Lower leg skin (tissue), 3 donors: Measurements from ENCODE around the gene KCNQ2.

Experiments used
- POLR2A ChIP-seq, 2 donors: fragments of 450-650 bp; IDR thresholded peaks; one replicate each; pipeline ENCODE4 v1.6.1; 2016 to 2017; ENCODE audit warnings: antibody characterized with exemption in 2 of 2, mild to moderate bottlenecking in 1 of 2, moderate library complexity in 1 of 2
- TF ChIP-seq, protein P1 (sequence below), 3 donors: fragments of 450-650 bp; IDR thresholded peaks; one replicate each; pipeline ENCODE4 v1.5.1; 2016; ENCODE audit warnings: antibody characterized with exemption in 3 of 3, mild to moderate bottlenecking in 3 of 3, moderate library complexity in 2 of 3

DNA sequence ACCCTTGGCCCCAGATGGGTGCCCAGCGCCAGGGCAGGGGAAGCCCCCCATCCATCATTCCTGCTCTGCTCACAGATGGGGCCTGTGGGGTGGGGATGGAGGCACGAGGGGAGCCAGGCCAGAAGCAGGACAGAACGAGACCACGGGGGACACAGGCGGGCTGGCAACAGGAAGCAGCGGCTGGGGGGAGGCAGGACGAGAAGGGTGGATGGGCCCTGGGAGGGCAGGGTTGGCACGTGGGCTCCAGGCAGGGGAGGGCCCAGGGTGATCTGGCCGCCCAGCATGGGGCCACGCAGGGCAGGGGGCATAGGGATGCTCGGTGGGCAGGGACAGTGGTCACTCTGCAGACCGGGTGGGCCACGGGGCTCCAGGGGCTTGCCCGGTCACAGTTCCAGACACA is 41.6 kb downstream of the KCNQ2 start:
- TF ChIP-seq, protein P1, sequence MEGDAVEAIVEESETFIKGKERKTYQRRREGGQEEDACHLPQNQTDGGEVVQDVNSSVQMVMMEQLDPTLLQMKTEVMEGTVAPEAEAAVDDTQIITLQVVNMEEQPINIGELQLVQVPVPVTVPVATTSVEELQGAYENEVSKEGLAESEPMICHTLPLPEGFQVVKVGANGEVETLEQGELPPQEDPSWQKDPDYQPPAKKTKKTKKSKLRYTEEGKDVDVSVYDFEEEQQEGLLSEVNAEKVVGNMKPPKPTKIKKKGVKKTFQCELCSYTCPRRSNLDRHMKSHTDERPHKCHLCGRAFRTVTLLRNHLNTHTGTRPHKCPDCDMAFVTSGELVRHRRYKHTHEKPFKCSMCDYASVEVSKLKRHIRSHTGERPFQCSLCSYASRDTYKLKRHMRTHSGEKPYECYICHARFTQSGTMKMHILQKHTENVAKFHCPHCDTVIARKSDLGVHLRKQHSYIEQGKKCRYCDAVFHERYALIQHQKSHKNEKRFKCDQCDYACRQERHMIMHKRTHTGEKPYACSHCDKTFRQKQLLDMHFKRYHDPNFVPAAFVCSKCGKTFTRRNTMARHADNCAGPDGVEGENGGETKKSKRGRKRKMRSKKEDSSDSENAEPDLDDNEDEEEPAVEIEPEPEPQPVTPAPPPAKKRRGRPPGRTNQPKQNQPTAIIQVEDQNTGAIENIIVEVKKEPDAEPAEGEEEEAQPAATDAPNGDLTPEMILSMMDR (IDR thresholded peaks at IDR 0.05) = no peak
- no peak for TF ChIP-seq POLR2A (IDR thresholded peaks at IDR 0.05)
